Measurements from ENCODE around the gene PMFBP1.

DNA sequence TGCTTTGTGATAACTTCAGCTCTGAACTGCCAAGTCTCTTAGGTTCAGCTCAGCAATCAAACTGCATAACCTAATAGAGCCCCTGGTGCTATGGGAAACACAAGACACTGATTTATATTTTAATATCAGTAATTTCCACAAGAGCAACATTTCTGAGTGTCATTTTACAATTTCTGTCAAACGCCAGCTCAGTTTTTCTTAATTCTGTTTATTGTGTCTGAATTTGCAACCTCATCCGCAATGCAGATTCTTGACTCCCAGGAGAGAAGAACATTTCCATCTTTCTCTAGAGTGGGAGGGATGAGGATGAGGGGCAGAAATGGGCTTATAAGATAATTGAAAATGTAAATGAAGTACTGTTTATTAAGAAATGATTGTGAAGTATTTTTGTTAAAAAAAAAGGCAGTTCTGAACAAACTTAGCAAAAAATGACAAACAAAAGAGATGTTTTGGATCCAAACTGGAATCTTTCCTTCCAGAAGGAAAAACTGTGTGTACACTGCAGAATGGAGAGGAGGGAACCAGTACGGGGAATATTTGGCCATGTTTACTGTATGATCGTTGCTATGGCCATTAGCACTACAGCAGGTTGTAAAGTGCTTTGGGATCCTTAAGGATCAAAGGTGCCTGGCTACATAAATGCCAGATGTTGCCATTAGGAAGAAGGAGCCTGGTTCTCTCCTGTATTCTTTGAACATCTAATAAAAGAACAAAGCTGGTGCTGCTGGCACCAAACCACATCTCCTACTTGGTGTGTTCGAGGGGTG, 7.4 kb upstream of the PMFBP1 start:
- TF ChIP-seq, protein P1, sequence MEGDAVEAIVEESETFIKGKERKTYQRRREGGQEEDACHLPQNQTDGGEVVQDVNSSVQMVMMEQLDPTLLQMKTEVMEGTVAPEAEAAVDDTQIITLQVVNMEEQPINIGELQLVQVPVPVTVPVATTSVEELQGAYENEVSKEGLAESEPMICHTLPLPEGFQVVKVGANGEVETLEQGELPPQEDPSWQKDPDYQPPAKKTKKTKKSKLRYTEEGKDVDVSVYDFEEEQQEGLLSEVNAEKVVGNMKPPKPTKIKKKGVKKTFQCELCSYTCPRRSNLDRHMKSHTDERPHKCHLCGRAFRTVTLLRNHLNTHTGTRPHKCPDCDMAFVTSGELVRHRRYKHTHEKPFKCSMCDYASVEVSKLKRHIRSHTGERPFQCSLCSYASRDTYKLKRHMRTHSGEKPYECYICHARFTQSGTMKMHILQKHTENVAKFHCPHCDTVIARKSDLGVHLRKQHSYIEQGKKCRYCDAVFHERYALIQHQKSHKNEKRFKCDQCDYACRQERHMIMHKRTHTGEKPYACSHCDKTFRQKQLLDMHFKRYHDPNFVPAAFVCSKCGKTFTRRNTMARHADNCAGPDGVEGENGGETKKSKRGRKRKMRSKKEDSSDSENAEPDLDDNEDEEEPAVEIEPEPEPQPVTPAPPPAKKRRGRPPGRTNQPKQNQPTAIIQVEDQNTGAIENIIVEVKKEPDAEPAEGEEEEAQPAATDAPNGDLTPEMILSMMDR (IDR thresholded peaks at IDR 0.05): no peak
- no peak for TF ChIP-seq POLR2A (IDR thresholded peaks at IDR 0.05)
